GM18867 (cell line): ENCODE measurements around the gene KLHL35.

Experiments used
- ATAC-seq: cut with Tn5 transposase; IDR thresholded peaks from one replicate; pipeline ENCODE4 v1.9.1; 2021; ENCODE audit warnings: mild to moderate bottlenecking, moderate library complexity; ENCODE audit not compliant: unreplicated experiment

KLHL35 gene

GRCh38 chr11:75443043-75443442 is 10.0 kb upstream of the KLHL35 start:
- ATAC-seq: no peak

- ATAC-seq: no peak
Measured at GRCh38 chr11:75442161-75442885, 9.3 kb upstream of the KLHL35 start.

GRCh38 chr11:75441804-75442132 is 8.8 kb upstream of the KLHL35 start:
- no peak for ATAC-seq

- ATAC-seq: no peak
Measured at GRCh38 chr11:75440960-75441803, 8.2 kb upstream of the KLHL35 start.

GRCh38 chr11:75439495-75440120 is 6.6 kb upstream of the KLHL35 start:
- no peak for ATAC-seq

- no peak for ATAC-seq
Measured at GRCh38 chr11:75439026-75439425, 6.0 kb upstream of the KLHL35 start.

GRCh38 chr11:75437966-75438659 is 5.1 kb upstream of the KLHL35 start:
- no peak for ATAC-seq

- no peak for ATAC-seq
Measured at GRCh38 chr11:75436806-75437205, 3.8 kb upstream of the KLHL35 start.

- no peak for ATAC-seq
Measured at GRCh38 chr11:75435571-75435925, 2.5 kb upstream of the KLHL35 start.

GRCh38 chr11:75434886-75435570 is 2.0 kb upstream of the KLHL35 start:
- no peak for ATAC-seq

- ATAC-seq: no peak
Measured at GRCh38 chr11:75434051-75434450, 1.0 kb upstream of the KLHL35 start.

- no peak for ATAC-seq
Measured at GRCh38 chr11:75433443-75433842, 440 bp upstream of the KLHL35 start.

GRCh38 chr11:75431533-75432525 is 1.2 kb downstream of the KLHL35 start:
- no peak for ATAC-seq

GRCh38 chr11:75430714-75431532 is 2.1 kb downstream of the KLHL35 start:
- ATAC-seq: peak; percentile 5

- ATAC-seq: peak; percentile 66
Measured at GRCh38 chr11:75429902-75430713, 2.9 kb downstream of the KLHL35 start.

GRCh38 chr11:75429641-75429901 is 3.4 kb downstream of the KLHL35 start:
- no peak for ATAC-seq

GRCh38 chr11:75428989-75429640 is 3.9 kb downstream of the KLHL35 start:
- ATAC-seq: no peak

- ATAC-seq: peak; percentile 48
Measured at GRCh38 chr11:75428281-75428724, 4.7 kb downstream of the KLHL35 start.
